Kidney (tissue), 14 donors: ENCODE measurements around the gene REEP6. TPM values are rescaled to one million over a fixed set of nuclear protein-coding genes. Genes with fewer than 3 reads are reported as not detected.

Source experiments
- DNase-seq, 5 donors: peaks; one replicate each; pipeline ENCODE4 v3.0.0-alpha.2; 2013 to 2020
- FAIRE-seq: peaks from 2 replicates; lab custom pipeline; 2012; peaks lifted over from hg19 to GRCh38; lab: Jason Lieb, UNC
- H3K27ac ChIP-seq, 2 donors: one replicate each; pipeline ENCODE4 v1.7.0; 2013; ENCODE audit warnings: low read depth in 2 of 2, low read length in 2 of 2, inconsistent platforms in 1 of 2
- H3K27me3 ChIP-seq: one replicate; pipeline ENCODE4 v1.7.1; 2013; ENCODE audit warnings: low read length, inconsistent platforms; ENCODE audit not compliant: control insufficient read depth, insufficient read depth
- H3K36me3 ChIP-seq, 3 donors: one replicate each; pipeline versions ENCODE4 v1.7.0 to v1.7.1; 2013; ENCODE audit warnings: low read length in 3 of 3, control low read depth in 1 of 3, inconsistent platforms in 1 of 3; ENCODE audit not compliant: insufficient read depth in 3 of 3, control insufficient read depth in 2 of 3
- H3K4me1 ChIP-seq, 3 donors: one replicate each; pipeline versions ENCODE4 v1.7.0 to v1.7.1; 2013; ENCODE audit warnings: low read length in 3 of 3, inconsistent platforms in 1 of 3, low read depth in 1 of 3; ENCODE audit not compliant: control insufficient read depth in 2 of 3, insufficient read depth in 2 of 3
- H3K4me3 ChIP-seq, 3 donors: one replicate each; pipeline versions ENCODE4 v1.7.0 to v1.8.1; 2013; ENCODE audit warnings: low read length in 3 of 3, control low read depth in 1 of 3, inconsistent platforms in 1 of 3
- H3K9ac ChIP-seq, 3 donors: one replicate each; pipeline versions ENCODE4 v1.7.0 to v1.7.1; 2013; ENCODE audit warnings: low read length in 3 of 3, control low read depth in 1 of 3, inconsistent platforms in 1 of 3
- H3K9me3 ChIP-seq, 3 donors: one replicate each; pipeline versions ENCODE4 v1.7.0 to v1.7.1; 2013; ENCODE audit warnings: low read length in 3 of 3, control low read depth in 1 of 3, inconsistent platforms in 1 of 3; ENCODE audit not compliant: control insufficient read depth in 2 of 3, insufficient read depth in 1 of 3
- intact Hi-C: fragments of 100-400 bp; cut with DNase I; formaldehyde crosslinking; loops from one replicate; pipeline ENCODE4 v1.11.1; 2022
- polyA plus RNA-seq: library from polyadenylated mRNA; stranded (reverse); fragments of 350-450 nt; fragmentation: Illumina TruSeq; extraction: RNeasy Lipid Tissue Mini Kit (QIAGEN cat#74804); gene quantifications from one replicate; pipeline ENCODE4 v1.2.3, GENCODE V29; 2014; ENCODE audit warnings: low read depth, low replicate concordance; ENCODE audit not compliant: insufficient read depth
- total RNA-seq: library from RNA; stranded (reverse); fragmentation: NEBNext Ultra II Directional; extraction: Animal tissue kit (Norgen Biotek cat#: 25700); gene quantifications from one replicate; pipeline ENCODE4 v1.2.1, GENCODE V29; 2021
- TF ChIP-seq, protein P1 (sequence below): IDR thresholded peaks from 3 replicates; pipeline ENCODE4 v1.5.1; 2012; ENCODE audit warnings: mild to moderate bottlenecking, moderate library complexity, borderline replicate concordance; ENCODE audit not compliant: insufficient read depth; ENCODE audit errors: extremely low read depth
- donor health status: control.
- donor health status: control.
- donor health status: control.
- donor health status: control.
- donor health status: control.
- donor health status: DM: yes; HTN: yes; CAD: no.
- donor health status: Normal renal cell carcinoma (clear cell type).

REEP6 gene
- total and polyA plus RNA-seq, 2 donors from 2014 or later: 9.6 to 60.0 TPM

DNA sequence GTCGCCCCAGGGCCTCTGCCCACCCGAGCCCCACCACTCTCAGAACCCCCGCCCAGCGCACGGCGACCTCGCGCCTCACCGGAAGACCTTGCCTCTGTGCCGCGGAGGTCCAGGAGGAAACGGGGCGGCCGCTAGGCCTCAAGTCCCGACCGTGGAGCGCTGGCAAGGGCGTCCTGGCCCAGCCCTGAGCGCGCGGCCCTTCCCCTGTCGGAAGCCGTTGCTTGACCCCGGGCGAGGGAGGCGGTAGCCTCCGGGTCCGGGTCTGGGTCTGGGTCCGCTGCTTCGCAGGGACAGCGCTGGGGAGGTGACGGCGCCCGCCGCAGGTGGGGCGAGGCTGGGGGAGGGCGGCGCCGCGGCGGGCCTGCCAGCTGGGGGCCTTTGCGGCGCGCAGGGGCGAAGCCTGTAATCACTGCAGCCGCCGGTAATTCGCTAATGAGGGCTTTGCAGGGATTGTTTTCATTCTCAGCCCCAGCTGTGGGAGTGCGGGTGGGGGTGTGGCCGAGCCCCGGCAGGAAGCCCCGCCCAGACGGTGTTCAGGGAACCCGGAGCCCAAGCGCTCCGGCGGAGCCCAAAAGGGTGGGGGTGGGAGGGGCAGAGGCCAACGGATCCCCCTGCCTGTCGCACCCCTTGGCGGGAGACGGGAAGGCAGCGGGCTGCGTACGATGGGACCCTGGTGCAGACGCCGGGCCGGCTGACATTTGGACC is 20.5 kb upstream of the REEP6 start:
- H3K27me3 ChIP-seq: peaks cover 20% of the 10 kb centered on the region
- no peaks in the 10 kb centered on the region for H3K9me3 ChIP-seq
- no peaks in the 10 kb centered on the region for H3K36me3 ChIP-seq
- FAIRE-seq (no peak), DNase-seq (peak in 3 of 5 donors; percentile 66 to 82 (median 80))
- no peak overlapping the region for H3K9ac ChIP-seq
- H3K4me3 ChIP-seq: peak overlapping the region in 1 of 3 donors; percentile 3
- peaks cover 0 to 31% (median 4%) of the 10 kb centered on the region in 3 donors for H3K4me1 ChIP-seq
- intact Hi-C loops: no loop called here
- TF ChIP-seq, protein P1, sequence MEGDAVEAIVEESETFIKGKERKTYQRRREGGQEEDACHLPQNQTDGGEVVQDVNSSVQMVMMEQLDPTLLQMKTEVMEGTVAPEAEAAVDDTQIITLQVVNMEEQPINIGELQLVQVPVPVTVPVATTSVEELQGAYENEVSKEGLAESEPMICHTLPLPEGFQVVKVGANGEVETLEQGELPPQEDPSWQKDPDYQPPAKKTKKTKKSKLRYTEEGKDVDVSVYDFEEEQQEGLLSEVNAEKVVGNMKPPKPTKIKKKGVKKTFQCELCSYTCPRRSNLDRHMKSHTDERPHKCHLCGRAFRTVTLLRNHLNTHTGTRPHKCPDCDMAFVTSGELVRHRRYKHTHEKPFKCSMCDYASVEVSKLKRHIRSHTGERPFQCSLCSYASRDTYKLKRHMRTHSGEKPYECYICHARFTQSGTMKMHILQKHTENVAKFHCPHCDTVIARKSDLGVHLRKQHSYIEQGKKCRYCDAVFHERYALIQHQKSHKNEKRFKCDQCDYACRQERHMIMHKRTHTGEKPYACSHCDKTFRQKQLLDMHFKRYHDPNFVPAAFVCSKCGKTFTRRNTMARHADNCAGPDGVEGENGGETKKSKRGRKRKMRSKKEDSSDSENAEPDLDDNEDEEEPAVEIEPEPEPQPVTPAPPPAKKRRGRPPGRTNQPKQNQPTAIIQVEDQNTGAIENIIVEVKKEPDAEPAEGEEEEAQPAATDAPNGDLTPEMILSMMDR: no peak
- H3K27ac ChIP-seq: no peak overlapping the region

DNA sequence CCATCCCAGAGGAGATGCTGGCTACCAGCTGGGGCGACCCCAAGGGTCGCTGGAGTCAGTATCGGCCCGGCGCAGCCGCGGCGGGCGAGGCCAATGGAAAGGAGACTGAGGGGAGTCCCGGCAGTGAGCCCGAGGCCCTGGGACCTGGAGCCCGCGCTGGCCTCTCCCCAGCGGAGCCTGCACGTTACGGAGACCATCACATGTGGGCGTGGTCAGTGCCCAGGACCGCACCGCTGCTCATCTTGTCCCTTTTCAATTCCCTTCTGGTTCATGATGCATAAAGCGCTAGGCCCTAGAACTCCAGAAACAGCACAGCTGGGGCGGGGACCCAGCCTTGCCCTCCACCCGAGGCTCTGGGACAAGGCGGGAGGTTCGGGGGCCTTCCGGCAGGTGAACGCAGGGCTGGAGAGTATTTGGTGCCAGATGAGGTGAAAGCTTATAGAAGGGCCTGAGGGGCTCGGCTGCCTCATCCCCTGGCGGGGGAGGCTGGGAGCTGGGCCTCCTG is 19.9 kb upstream of the REEP6 start:
- FAIRE-seq (no peak), DNase-seq (peak in 2 of 5 donors; percentile 52 to 76)
- no peak overlapping the region for H3K27ac ChIP-seq
- intact Hi-C loops: no loop called here
- H3K9me3 ChIP-seq: no peaks in the 10 kb centered on the region
- no peaks in the 10 kb centered on the region for H3K36me3 ChIP-seq
- peaks cover 20% of the 10 kb centered on the region for H3K27me3 ChIP-seq
- H3K4me1 ChIP-seq: peaks cover 0 to 29% (median 4%) of the 10 kb centered on the region in 3 donors
- TF ChIP-seq, protein P1: no peak
- H3K9ac ChIP-seq: no peak overlapping the region
- peak overlapping the region in 1 of 3 donors; percentile 3 for H3K4me3 ChIP-seq

DNA sequence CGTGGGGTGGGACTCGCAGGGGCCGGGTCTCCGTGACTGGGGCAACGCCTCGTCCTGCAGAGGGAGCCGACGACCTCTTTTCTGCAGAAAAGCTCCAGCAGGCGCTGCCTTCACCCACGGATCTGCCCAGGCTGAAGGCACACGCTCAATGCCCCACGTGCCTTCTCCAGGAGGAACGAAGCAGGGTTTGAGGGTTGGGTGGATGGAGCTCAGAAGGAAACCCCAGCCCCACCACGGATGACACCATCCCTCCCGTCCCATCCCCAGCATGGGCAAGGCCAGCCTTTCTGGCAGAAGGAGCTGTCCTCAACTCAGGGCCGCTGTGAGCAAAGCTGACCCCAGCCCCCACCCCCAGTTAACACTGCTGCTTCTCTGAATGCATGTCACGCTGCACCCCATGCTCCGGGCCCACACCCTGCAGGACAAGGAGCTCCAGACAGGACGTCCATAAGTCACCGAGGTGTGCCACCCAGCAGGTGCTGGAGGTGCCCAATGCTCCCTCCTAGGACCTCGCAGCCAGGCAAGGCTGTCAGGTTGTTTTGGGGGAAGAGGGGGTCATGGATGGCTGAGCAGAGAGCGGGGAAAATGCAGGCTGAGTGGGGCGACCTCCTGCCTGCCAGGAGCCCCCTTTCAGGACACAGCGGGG is 19.3 kb upstream of the REEP6 start:
- TF ChIP-seq, protein P1: no peak
- intact Hi-C loops: no loop called here
- DNase-seq (peak in 2 of 5 donors; percentile 61 to 72), FAIRE-seq (no peak)
- Histone ChIP-seq H3K27me3 (peaks cover 19% of the 10 kb centered on the region), H3K27ac (no peak overlapping the region), H3K4me1 (peaks cover 0 to 29% (median 4%) of the 10 kb centered on the region in 3 donors), H3K36me3 (no peaks in the 10 kb centered on the region), H3K9me3 (no peaks in the 10 kb centered on the region), H3K9ac (no peak overlapping the region), H3K4me3 (no peak overlapping the region)
